C4-2B (cell line): ENCODE measurements around the gene ADGRE2.

Experiments
- ZFX ChIP-seq: fragments of 450-650 bp; IDR thresholded peaks from 2 replicates; pipeline ENCODE4 v1.6.1; 2017
- TF ChIP-seq, protein P1 (sequence below): fragments of 450-650 bp; conservative IDR thresholded peaks from 2 replicates; pipeline ENCODE4 v1.5.1; 2017; ENCODE audit warnings: mild to moderate bottlenecking

DNA sequence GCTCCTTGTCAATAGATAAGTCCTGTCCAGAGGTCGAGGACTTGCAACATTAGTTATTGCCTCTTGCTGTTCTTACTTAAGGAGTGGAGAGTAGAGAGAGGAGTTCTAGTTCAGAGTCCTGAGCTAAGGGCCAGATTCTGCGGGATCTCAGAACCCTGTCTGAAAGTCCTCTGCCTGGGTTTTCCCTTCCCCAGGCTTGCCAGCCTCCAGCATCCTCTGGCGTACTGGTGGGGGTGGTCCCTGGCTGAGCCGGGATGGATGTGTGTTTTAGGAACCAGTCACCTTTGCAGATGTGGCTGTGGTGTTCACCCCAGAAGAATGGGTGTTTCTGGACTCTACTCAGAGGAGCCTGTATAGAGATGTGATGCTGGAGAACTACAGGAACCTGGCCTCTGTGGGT is 62.5 kb downstream of the ADGRE2 start:
- TF ChIP-seq, protein P1, sequence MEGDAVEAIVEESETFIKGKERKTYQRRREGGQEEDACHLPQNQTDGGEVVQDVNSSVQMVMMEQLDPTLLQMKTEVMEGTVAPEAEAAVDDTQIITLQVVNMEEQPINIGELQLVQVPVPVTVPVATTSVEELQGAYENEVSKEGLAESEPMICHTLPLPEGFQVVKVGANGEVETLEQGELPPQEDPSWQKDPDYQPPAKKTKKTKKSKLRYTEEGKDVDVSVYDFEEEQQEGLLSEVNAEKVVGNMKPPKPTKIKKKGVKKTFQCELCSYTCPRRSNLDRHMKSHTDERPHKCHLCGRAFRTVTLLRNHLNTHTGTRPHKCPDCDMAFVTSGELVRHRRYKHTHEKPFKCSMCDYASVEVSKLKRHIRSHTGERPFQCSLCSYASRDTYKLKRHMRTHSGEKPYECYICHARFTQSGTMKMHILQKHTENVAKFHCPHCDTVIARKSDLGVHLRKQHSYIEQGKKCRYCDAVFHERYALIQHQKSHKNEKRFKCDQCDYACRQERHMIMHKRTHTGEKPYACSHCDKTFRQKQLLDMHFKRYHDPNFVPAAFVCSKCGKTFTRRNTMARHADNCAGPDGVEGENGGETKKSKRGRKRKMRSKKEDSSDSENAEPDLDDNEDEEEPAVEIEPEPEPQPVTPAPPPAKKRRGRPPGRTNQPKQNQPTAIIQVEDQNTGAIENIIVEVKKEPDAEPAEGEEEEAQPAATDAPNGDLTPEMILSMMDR = no peak
- TF ChIP-seq ZFX = no peak
